Measurements from ENCODE around the gene ANKRD55. TPM values are rescaled to one million over a fixed set of nuclear protein-coding genes. Genes with fewer than 3 reads are reported as not detected.
"Not testable (repeated sequence)": the region's sequence is repeated elsewhere in the genome, so short reads cannot be mapped to it uniquely, and the experiment has no call there.

ANKRD55 gene
- total and polyA plus RNA-seq, 2 donors (not counting 1 experiment from before 2014, with no cell fraction given) = 0.07 TPM; not detected in 1

- Mint-ChIP-seq H3K4me3 (no peak overlapping the region), H3K27me3 (peaks cover 4% of the 10 kb centered on the region), H3K4me1 (no peaks in the 10 kb centered on the region), H3K9me3 (ENCODE audit: insufficient read depth) (no peaks in the 10 kb centered on the region), H3K27ac (no peak overlapping the region)
- CTCF ChIA-PET = interaction anchor here (0.8 to 5.2 kb wide), 2 partner anchors 222 to 266 kb away, joined by 3 to 111 read pairs; no protein-coding TSS in a partner anchor
- Histone ChIP-seq H3K79me2 (ENCODE audit: control insufficient read depth, insufficient read depth, low read length) (no peaks in the 10 kb centered on the region), H4K20me1 (ENCODE audit: control insufficient read depth, insufficient read depth, low read length, poor library complexity, severe bottlenecking) (no peaks in the 10 kb centered on the region), H3K9me3 (ENCODE audit: control extremely low read depth in 1 of 3, control insufficient read depth in 2 of 3, insufficient read depth in 1 of 3, low read length in 2 of 3) (no peaks in the 10 kb centered on the region), H3K4me1 (ENCODE audit: control insufficient read depth in 2 of 2, insufficient read depth in 2 of 2, low read length in 2 of 2) (no peaks in the 10 kb centered on the region), H3K4me2 (replicated peaks; ENCODE audit: low read depth, low read length, poor library complexity, severe bottlenecking) (no peak overlapping the region), H3K27me3 (replicated peaks in 1 of 4; ENCODE audit: control extremely low read depth in 1 of 4, control insufficient read depth in 3 of 4, insufficient read depth in 4 of 4, low read length in 3 of 4) (no peaks in the 10 kb centered on the region), H2AFZ (ENCODE audit: insufficient read depth, low read depth, low read length, poor library complexity, severe bottlenecking) (no peak overlapping the region), H3K27ac (ENCODE audit: low read length in 2 of 2) (no peak overlapping the region), H3K36me3 (replicated peaks in 1 of 2; ENCODE audit: control extremely low read depth in 1 of 2, control insufficient read depth in 1 of 2, extremely low read depth in 1 of 2, insufficient read depth in 2 of 2, low read length in 1 of 2) (no peaks in the 10 kb centered on the region), H3K9ac (ENCODE audit: low read length) (no peak overlapping the region), H3K4me3 (ENCODE audit: control extremely low read depth in 1 of 5, extremely low read depth in 1 of 5, insufficient read depth in 1 of 5, low read depth in 2 of 5, low read length in 4 of 5) (no peak overlapping the region)
- DNase-seq (no peak), ATAC-seq (ENCODE audit: low read depth) (no peak)
- intact Hi-C loops (cut with micrococcal nuclease) = loop anchor here (5.0 kb wide), 1 partner anchor 220 kb away; no protein-coding TSS in a partner anchor
- TF ChIP-seq EZH2 (IDR thresholded peaks at IDR 0.05; ENCODE audit: borderline replicate concordance, insufficient read depth, low read depth, low read length, poor library complexity, severe bottlenecking) = no peak
- TF ChIP-seq, protein P1, sequence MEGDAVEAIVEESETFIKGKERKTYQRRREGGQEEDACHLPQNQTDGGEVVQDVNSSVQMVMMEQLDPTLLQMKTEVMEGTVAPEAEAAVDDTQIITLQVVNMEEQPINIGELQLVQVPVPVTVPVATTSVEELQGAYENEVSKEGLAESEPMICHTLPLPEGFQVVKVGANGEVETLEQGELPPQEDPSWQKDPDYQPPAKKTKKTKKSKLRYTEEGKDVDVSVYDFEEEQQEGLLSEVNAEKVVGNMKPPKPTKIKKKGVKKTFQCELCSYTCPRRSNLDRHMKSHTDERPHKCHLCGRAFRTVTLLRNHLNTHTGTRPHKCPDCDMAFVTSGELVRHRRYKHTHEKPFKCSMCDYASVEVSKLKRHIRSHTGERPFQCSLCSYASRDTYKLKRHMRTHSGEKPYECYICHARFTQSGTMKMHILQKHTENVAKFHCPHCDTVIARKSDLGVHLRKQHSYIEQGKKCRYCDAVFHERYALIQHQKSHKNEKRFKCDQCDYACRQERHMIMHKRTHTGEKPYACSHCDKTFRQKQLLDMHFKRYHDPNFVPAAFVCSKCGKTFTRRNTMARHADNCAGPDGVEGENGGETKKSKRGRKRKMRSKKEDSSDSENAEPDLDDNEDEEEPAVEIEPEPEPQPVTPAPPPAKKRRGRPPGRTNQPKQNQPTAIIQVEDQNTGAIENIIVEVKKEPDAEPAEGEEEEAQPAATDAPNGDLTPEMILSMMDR (IDR thresholded peaks at IDR 0.05) = no peak
- WGBS (ENCODE audit: insufficient coverage) = no CpG with 5 or more reads among the region's 3 CpGs
- POLR2A ChIA-PET = no interaction called here
These were observed 30.6 kb downstream of the ANKRD55 start for GRCh38 chr5:56202483-56202882.

DNA sequence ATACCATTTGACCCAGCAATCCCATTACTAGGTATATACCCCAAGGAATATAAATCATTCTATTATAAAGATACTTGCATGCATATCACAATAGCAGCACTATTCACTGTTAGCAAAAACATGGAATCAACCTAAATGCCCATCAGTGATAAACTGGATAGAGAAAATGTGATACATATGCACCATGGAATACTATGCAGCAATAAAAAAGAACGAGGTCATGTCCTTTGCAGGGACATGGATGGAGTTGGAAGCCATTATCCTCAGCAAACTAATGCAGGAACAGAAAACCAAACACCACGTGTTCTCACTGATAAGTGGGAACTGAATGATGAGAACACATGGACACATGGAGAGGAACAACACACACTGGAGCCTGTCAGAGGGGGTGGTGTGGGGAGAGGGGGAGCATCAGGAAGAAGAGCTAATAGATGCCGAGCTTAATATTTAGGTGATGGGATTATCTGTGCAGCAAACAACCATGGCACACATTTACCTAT, 31.3 kb downstream of the ANKRD55 start:
- H3K27ac Mint-ChIP-seq = not testable (repeated sequence)

More for the DNA sequence above, 31.3 kb downstream of the ANKRD55 start:
- CTCF ChIA-PET = interaction anchor here (0.6 to 5.2 kb wide), 9 partner anchors 7 to 1030 kb away, joined by 3 to 111 read pairs (median 4); no protein-coding TSS in a partner anchor
- POLR2A ChIA-PET; DNase-seq; H3K27me3 Mint-ChIP-seq; H3K4me3 Mint-ChIP-seq; H3K4me3 ChIP-seq (ENCODE audit: control extremely low read depth in 1 of 5, extremely low read depth in 1 of 5, insufficient read depth in 1 of 5, low read depth in 2 of 5, low read length in 4 of 5); H2AFZ ChIP-seq (ENCODE audit: insufficient read depth, low read depth, low read length, poor library complexity, severe bottlenecking); H3K9me3 Mint-ChIP-seq (ENCODE audit: insufficient read depth); H3K4me2 ChIP-seq (replicated peaks; ENCODE audit: low read depth, low read length, poor library complexity, severe bottlenecking); H3K9me3 ChIP-seq (ENCODE audit: control extremely low read depth in 1 of 3, control insufficient read depth in 2 of 3, insufficient read depth in 1 of 3, low read length in 2 of 3); H3K4me1 ChIP-seq (ENCODE audit: control insufficient read depth in 2 of 2, insufficient read depth in 2 of 2, low read length in 2 of 2); H3K9ac ChIP-seq (ENCODE audit: low read length); H3K27me3 ChIP-seq (replicated peaks in 1 of 4; ENCODE audit: control extremely low read depth in 1 of 4, control insufficient read depth in 3 of 4, insufficient read depth in 4 of 4, low read length in 3 of 4); H3K4me1 Mint-ChIP-seq; H3K36me3 ChIP-seq (replicated peaks in 1 of 2; ENCODE audit: control extremely low read depth in 1 of 2, control insufficient read depth in 1 of 2, extremely low read depth in 1 of 2, insufficient read depth in 2 of 2, low read length in 1 of 2); H4K20me1 ChIP-seq (ENCODE audit: control insufficient read depth, insufficient read depth, low read length, poor library complexity, severe bottlenecking); H3K79me2 ChIP-seq (ENCODE audit: control insufficient read depth, insufficient read depth, low read length); H3K27ac ChIP-seq (ENCODE audit: low read length in 2 of 2); ATAC-seq (ENCODE audit: low read depth): not testable (repeated sequence)
- WGBS (ENCODE audit: insufficient coverage) = 40% methylated on average over 1 of the region's 3 CpGs
- intact Hi-C loops (cut with micrococcal nuclease) = loop anchor here (2.0 to 5.0 kb wide), 2 partner anchors 220 to 1029 kb away; partner anchors contain the start of gene CDC20B

Data from B cell (primary cell).